Neural progenitor cell (in vitro differentiated cells): ENCODE data around the gene MDM2. TPM values are rescaled to one million over a fixed set of nuclear protein-coding genes. Genes with fewer than 3 reads are reported as not detected.

Experiments
- DNase-seq: peaks from one replicate; pipeline ENCODE4 v3.0.0-alpha.2; 2016; ENCODE audit warnings: low spot score
- H2AFZ ChIP-seq: fragments of 200-600 bp; sonication (generic); replicated peaks from 2 replicates; pipeline ENCODE4 v1.6.1; 2016; ENCODE audit warnings: antibody characterized with exemption
- H3F3A ChIP-seq: fragments of 200-600 bp; sonication (generic); 2 replicates; pipeline ENCODE4 v1.6.1; 2016; ENCODE audit warnings: antibody characterized with exemption, low read depth
- H3K27ac ChIP-seq: fragments of 200-600 bp; sonication (generic); 2 replicates; pipeline ENCODE4 v1.5.1; 2016; ENCODE audit warnings: mild to moderate bottlenecking
- H3K27me3 ChIP-seq: fragments of 200-600 bp; sonication (generic); 2 replicates; pipeline ENCODE4 v1.6.1; 2016; ENCODE audit warnings: mild to moderate bottlenecking, moderate library complexity
- H3K36me3 ChIP-seq: fragments of 200-600 bp; sonication (generic); 2 replicates; pipeline ENCODE4 v1.5.1; 2016
- H3K4me1 ChIP-seq: fragments of 200-600 bp; sonication (generic); 2 replicates; pipeline ENCODE4 v1.6.1; 2016; ENCODE audit warnings: mixed run types
- H3K4me2 ChIP-seq: fragments of 200-600 bp; sonication (generic); 2 replicates; pipeline ENCODE4 v1.6.1; 2016
- H3K4me3 ChIP-seq: fragments of 200-600 bp; sonication (generic); 2 replicates; pipeline ENCODE4 v1.5.1; 2016
- H3K79me2 ChIP-seq: fragments of 200-600 bp; sonication (generic); 2 replicates; pipeline ENCODE4 v1.6.1; 2016; ENCODE audit warnings: low read depth
- H3K9ac ChIP-seq: fragments of 200-600 bp; sonication (generic); 2 replicates; pipeline ENCODE4 v1.6.1; 2016
- H3K9me3 ChIP-seq: fragments of 200-600 bp; sonication (generic); 2 replicates; pipeline ENCODE4 v1.5.1; 2016; ENCODE audit warnings: low read depth
- H4K20me1 ChIP-seq: fragments of 200-600 bp; sonication (generic); 2 replicates; pipeline ENCODE4 v1.6.1; 2016; ENCODE audit warnings: low read depth
- H3K27ac Mint-ChIP-seq: 3 replicates; pipeline ENCODE4 v1.8.0; 2021; ENCODE audit warnings: mixed read lengths
- H3K27me3 Mint-ChIP-seq: 2 replicates; pipeline ENCODE4 v1.8.0; 2022; ENCODE audit warnings: low read depth, mild to moderate bottlenecking, inconsistent platforms, moderate library complexity, mixed read lengths; ENCODE audit not compliant: insufficient read depth
- H3K36me3 Mint-ChIP-seq: 3 replicates; pipeline ENCODE4 v1.8.0; 2021; ENCODE audit warnings: mixed read lengths
- H3K4me1 Mint-ChIP-seq: 3 replicates; pipeline ENCODE4 v1.8.0; 2021; ENCODE audit warnings: mixed read lengths
- H3K4me3 Mint-ChIP-seq: 3 replicates; pipeline ENCODE4 v1.8.0; 2021; ENCODE audit warnings: mild to moderate bottlenecking, moderate library complexity, mixed read lengths
- H3K9me3 Mint-ChIP-seq: 3 replicates; pipeline ENCODE4 v1.8.0; 2020; ENCODE audit warnings: mixed read lengths
- EZH2 ChIP-seq: fragments of 200-600 bp; sonication (generic); IDR thresholded peaks from 2 replicates; pipeline ENCODE4 v1.6.1; 2017; ENCODE audit warnings: antibody characterized with exemption, mild to moderate bottlenecking, moderate library complexity
- EZH2phosphoT487 ChIP-seq: fragments of 200-600 bp; sonication (generic); IDR thresholded peaks from 2 replicates; pipeline ENCODE4 v1.6.1; 2017; ENCODE audit warnings: antibody characterized with exemption
- total RNA-seq: library from RNA; depleted of rRNA; stranded (reverse); fragments of >200 nt; gene quantifications from 2 replicates; pipeline ENCODE4 v1.2.3, GENCODE V29; 2015; ENCODE audit warnings: low replicate concordance
- TF ChIP-seq, protein P1 (sequence below): fragments of 200-600 bp; sonication (generic); IDR thresholded peaks from 2 replicates; pipeline ENCODE4 v1.5.1; 2017; ENCODE audit warnings: antibody characterized with exemption, mild to moderate bottlenecking

MDM2 gene
- total RNA-seq, 1 donor from 2014 or later, result 93.8 TPM

GRCh38 chr12:68865399-68866164 is 57.6 kb downstream of the MDM2 start:
- no peaks in the 10 kb centered on the region for H3K79me2 ChIP-seq

GRCh38 chr12:68866950-68867349 is 59.0 kb downstream of the MDM2 start:
- Mint-ChIP-seq H3K27me3 (peaks cover 2% of the 10 kb centered on the region), H3K27ac (no peak overlapping the region), H3K4me3 (no peak overlapping the region), H3K36me3 (no peaks in the 10 kb centered on the region), H3K4me1 (no peaks in the 10 kb centered on the region), H3K9me3 (no peaks in the 10 kb centered on the region)
- Histone ChIP-seq H2AFZ (no peak overlapping the region), H3K27me3 (no peaks in the 10 kb centered on the region), H3K27ac (no peak overlapping the region), H4K20me1 (no peaks in the 10 kb centered on the region), H3K79me2 (no peaks in the 10 kb centered on the region), H3K36me3 (no peaks in the 10 kb centered on the region), H3K4me2 (no peak overlapping the region), H3K4me3 (no peak overlapping the region), H3K4me1 (no peaks in the 10 kb centered on the region), H3K9ac (no peak overlapping the region), H3K9me3 (no peaks in the 10 kb centered on the region), H3F3A (no peaks in the 10 kb centered on the region)
- TF ChIP-seq EZH2 (no peak), EZH2phosphoT487 (no peak)
- TF ChIP-seq, protein P1, sequence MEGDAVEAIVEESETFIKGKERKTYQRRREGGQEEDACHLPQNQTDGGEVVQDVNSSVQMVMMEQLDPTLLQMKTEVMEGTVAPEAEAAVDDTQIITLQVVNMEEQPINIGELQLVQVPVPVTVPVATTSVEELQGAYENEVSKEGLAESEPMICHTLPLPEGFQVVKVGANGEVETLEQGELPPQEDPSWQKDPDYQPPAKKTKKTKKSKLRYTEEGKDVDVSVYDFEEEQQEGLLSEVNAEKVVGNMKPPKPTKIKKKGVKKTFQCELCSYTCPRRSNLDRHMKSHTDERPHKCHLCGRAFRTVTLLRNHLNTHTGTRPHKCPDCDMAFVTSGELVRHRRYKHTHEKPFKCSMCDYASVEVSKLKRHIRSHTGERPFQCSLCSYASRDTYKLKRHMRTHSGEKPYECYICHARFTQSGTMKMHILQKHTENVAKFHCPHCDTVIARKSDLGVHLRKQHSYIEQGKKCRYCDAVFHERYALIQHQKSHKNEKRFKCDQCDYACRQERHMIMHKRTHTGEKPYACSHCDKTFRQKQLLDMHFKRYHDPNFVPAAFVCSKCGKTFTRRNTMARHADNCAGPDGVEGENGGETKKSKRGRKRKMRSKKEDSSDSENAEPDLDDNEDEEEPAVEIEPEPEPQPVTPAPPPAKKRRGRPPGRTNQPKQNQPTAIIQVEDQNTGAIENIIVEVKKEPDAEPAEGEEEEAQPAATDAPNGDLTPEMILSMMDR, result no peak
- no peak for DNase-seq

More at GRCh38 chr12:68865399-68866164, 57.6 kb downstream of the MDM2 start:
- H3K4me2 ChIP-seq, result no peak overlapping the region
- no peak overlapping the region for H3K27ac ChIP-seq
- Mint-ChIP-seq H3K4me1 (no peaks in the 10 kb centered on the region), H3K9me3 (no peaks in the 10 kb centered on the region), H3K36me3 (no peaks in the 10 kb centered on the region), H3K27ac (no peak overlapping the region), H3K4me3 (no peak overlapping the region), H3K27me3 (peaks cover 2% of the 10 kb centered on the region)
- no peaks in the 10 kb centered on the region for H4K20me1 ChIP-seq
- no peaks in the 10 kb centered on the region for H3K4me1 ChIP-seq
- no peak overlapping the region for H2AFZ ChIP-seq
- H3F3A ChIP-seq, result no peaks in the 10 kb centered on the region
- no peak overlapping the region for H3K4me3 ChIP-seq
- TF ChIP-seq, protein P1, result no peak
- TF ChIP-seq EZH2 (no peak), EZH2phosphoT487 (no peak)
- no peak for DNase-seq
- no peaks in the 10 kb centered on the region for H3K36me3 ChIP-seq
- H3K9me3 ChIP-seq, result no peaks in the 10 kb centered on the region
- H3K9ac ChIP-seq, result no peak overlapping the region
- no peaks in the 10 kb centered on the region for H3K27me3 ChIP-seq

DNA sequence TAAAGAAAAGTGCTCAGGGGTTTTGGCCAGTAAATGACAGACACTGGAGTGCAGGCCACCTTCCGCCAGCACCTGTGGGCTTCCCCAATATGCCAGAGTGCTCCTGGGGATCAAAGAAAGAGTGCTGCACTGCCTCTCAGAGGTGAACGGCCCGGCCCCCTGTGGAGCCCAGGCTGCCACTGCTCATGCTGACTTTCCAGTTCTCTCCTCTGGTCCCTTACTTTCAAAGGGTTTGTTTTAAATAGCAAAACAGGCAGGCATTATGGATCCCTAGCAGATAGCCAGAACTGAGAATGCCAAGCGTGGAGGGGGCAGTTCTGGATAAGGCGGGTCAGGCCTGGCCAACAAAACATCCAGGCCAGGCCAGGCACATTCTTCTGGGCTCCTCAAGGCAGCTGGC is 59.6 kb downstream of the MDM2 start:
- no peak overlapping the region for H2AFZ ChIP-seq
- no peak overlapping the region for H3K4me3 ChIP-seq
- no peaks in the 10 kb centered on the region for H3K36me3 ChIP-seq
- H3K27me3 Mint-ChIP-seq, result peaks cover 2% of the 10 kb centered on the region
- H3K9me3 ChIP-seq, result no peaks in the 10 kb centered on the region
- H3K27me3 ChIP-seq, result no peaks in the 10 kb centered on the region
- no peaks in the 10 kb centered on the region for H4K20me1 ChIP-seq
- no peak overlapping the region for H3K27ac Mint-ChIP-seq
- no peaks in the 10 kb centered on the region for H3K9me3 Mint-ChIP-seq
- H3K27ac ChIP-seq, result no peak overlapping the region
- H3K4me1 ChIP-seq, result no peaks in the 10 kb centered on the region
- no peaks in the 10 kb centered on the region for H3F3A ChIP-seq
- H3K4me2 ChIP-seq, result no peak overlapping the region
- H3K79me2 ChIP-seq, result no peaks in the 10 kb centered on the region
- no peak overlapping the region for H3K4me3 Mint-ChIP-seq
- peak; percentile 51 for DNase-seq
- H3K36me3 Mint-ChIP-seq, result no peaks in the 10 kb centered on the region
- H3K9ac ChIP-seq, result no peak overlapping the region
- H3K4me1 Mint-ChIP-seq, result no peaks in the 10 kb centered on the region
- TF ChIP-seq EZH2phosphoT487, result no peak
- TF ChIP-seq, protein P1, result no peak
- TF ChIP-seq EZH2, result no peak
